ENCODE data around the gene NCK2. TPM values are rescaled to one million over a fixed set of nuclear protein-coding genes. Genes with fewer than 3 reads are reported as not detected.

The NCK2 gene
- total RNA-seq, 2 donors from 2014 or later: 41.0 to 50.0 TPM

- no peak for ATAC-seq (ENCODE audit: insufficient number of reproducible peaks, low FRiP score, low read depth)
- Histone ChIP-seq H3K36me3 (no peaks in the 10 kb centered on the region), H3K9me3 (no peaks in the 10 kb centered on the region), H3K4me1 (ENCODE audit: control insufficient read depth in 1 of 2, low read depth in 2 of 2) (peaks cover 0 to 4% of the 10 kb centered on the region in 2 donors), H3K4me3 (no peak overlapping the region), H3K27ac (no peak overlapping the region), H3K27me3 (replicated peaks; ENCODE audit: insufficient read depth) (no peaks in the 10 kb centered on the region)
- no peak for TF ChIP-seq CTCF (IDR thresholded peaks at IDR 0.05)
- no peak for DNase-seq (ENCODE audit: low spot score)
Observed at GRCh38 chr2:105848367-105848766, 103.7 kb downstream of the NCK2 start.

GRCh38 chr2:105849431-105850179, 104.9 kb downstream of the NCK2 start:
- no peaks in the 10 kb centered on the region for H3K27me3 ChIP-seq (replicated peaks; ENCODE audit: insufficient read depth)
- H3K27ac ChIP-seq: no peak overlapping the region
- TF ChIP-seq CTCF (IDR thresholded peaks at IDR 0.05): no peak
- H3K9me3 ChIP-seq: no peaks in the 10 kb centered on the region
- no peak overlapping the region for H3K4me3 ChIP-seq
- H3K4me1 ChIP-seq (ENCODE audit: control insufficient read depth in 1 of 2, low read depth in 2 of 2): peaks cover 0 to 4% of the 10 kb centered on the region in 2 donors
- ATAC-seq (ENCODE audit: insufficient number of reproducible peaks, low FRiP score, low read depth) (no peak), DNase-seq (ENCODE audit: low spot score) (no peak)
- H3K36me3 ChIP-seq: no peaks in the 10 kb centered on the region

GRCh38 chr2:105852066-105852465, 107.4 kb downstream of the NCK2 start:
- ATAC-seq (ENCODE audit: insufficient number of reproducible peaks, low FRiP score, low read depth) (no peak), DNase-seq (ENCODE audit: low spot score) (no peak)
- Histone ChIP-seq H3K27me3 (replicated peaks; ENCODE audit: insufficient read depth) (no peaks in the 10 kb centered on the region), H3K27ac (no peak overlapping the region), H3K36me3 (no peaks in the 10 kb centered on the region), H3K9me3 (no peaks in the 10 kb centered on the region), H3K4me1 (ENCODE audit: control insufficient read depth in 1 of 2, low read depth in 2 of 2) (peaks cover 0 to 4% of the 10 kb centered on the region in 2 donors), H3K4me3 (no peak overlapping the region)
- no peak for TF ChIP-seq CTCF (IDR thresholded peaks at IDR 0.05)

GRCh38 chr2:105853354-105854088, 108.8 kb downstream of the NCK2 start:
- Histone ChIP-seq H3K4me3 (no peak overlapping the region), H3K9me3 (no peaks in the 10 kb centered on the region), H3K27ac (no peak overlapping the region), H3K36me3 (no peaks in the 10 kb centered on the region), H3K4me1 (ENCODE audit: control insufficient read depth in 1 of 2, low read depth in 2 of 2) (peaks cover 0 to 4% of the 10 kb centered on the region in 2 donors), H3K27me3 (replicated peaks; ENCODE audit: insufficient read depth) (no peaks in the 10 kb centered on the region)
- ATAC-seq (ENCODE audit: insufficient number of reproducible peaks, low FRiP score, low read depth): no peak
- no peak for TF ChIP-seq CTCF (IDR thresholded peaks at IDR 0.05)
- DNase-seq (ENCODE audit: low spot score): no peak

GRCh38 chr2:105854972-105855371, 110.3 kb downstream of the NCK2 start:
- no peaks in the 10 kb centered on the region for H3K27me3 ChIP-seq (replicated peaks; ENCODE audit: insufficient read depth)
- ATAC-seq (ENCODE audit: insufficient number of reproducible peaks, low FRiP score, low read depth) (no peak), DNase-seq (ENCODE audit: low spot score) (no peak)
- H3K4me3 ChIP-seq: no peak overlapping the region
- no peaks in the 10 kb centered on the region for H3K9me3 ChIP-seq
- no peaks in the 10 kb centered on the region for H3K36me3 ChIP-seq
- peaks cover 0 to 4% of the 10 kb centered on the region in 2 donors for H3K4me1 ChIP-seq (ENCODE audit: control insufficient read depth in 1 of 2, low read depth in 2 of 2)
- no peak overlapping the region for H3K27ac ChIP-seq
- TF ChIP-seq CTCF (IDR thresholded peaks at IDR 0.05): no peak
